H1 (cell line): ENCODE measurements around the gene TBCEL. TPM values are rescaled to one million over a fixed set of nuclear protein-coding genes. Genes with fewer than 3 reads are reported as not detected.

Source experiments
- CTCF ChIA-PET: fragments of 300-600 bp; sonication (Branson Sonifier 250); formaldehyde crosslinking; loops from one replicate; lab custom pipeline; 2021; ENCODE audit not compliant: partially characterized antibody; lab: Charles Lee
- POLR2A ChIA-PET: fragments of 300-600 bp; sonication (Branson Sonifier 250); formaldehyde crosslinking; loops from one replicate; lab custom pipeline; 2021; ENCODE audit warnings: inconsistent platforms; ENCODE audit not compliant: partially characterized antibody; lab: Charles Lee
- DNase-seq, 2 experiments: peaks; one replicate each; pipeline versions ENCODE4 v3.0.0 to v3.0.0-alpha.2; 2010 to 2022; ENCODE audit warnings: low spot score in 2 of 2, low read depth in 1 of 2, mixed read lengths in 1 of 2
- FAIRE-seq: peaks from 2 replicates; lab custom pipeline; 2011; peaks lifted over from hg19 to GRCh38; lab: Jason Lieb, UNC
- H2AFZ ChIP-seq: 2 replicates; pipeline ENCODE4 v1.8.1; 2012; ENCODE audit warnings: low read length, inconsistent platforms
- H2AK5ac ChIP-seq: 2 replicates; pipeline ENCODE4 v1.6.1; 2013; ENCODE audit warnings: low read depth, low read length
- H2BK120ac ChIP-seq: replicated peaks from 2 replicates; pipeline ENCODE3; 2013; ENCODE audit warnings: low read depth, low read length, inconsistent platforms
- H2BK12ac ChIP-seq: 2 replicates; pipeline ENCODE4 v1.6.1; 2013; ENCODE audit warnings: low read depth, low read length
- H2BK15ac ChIP-seq: 2 replicates; pipeline ENCODE4 v1.6.1; 2013; ENCODE audit warnings: low read length
- H2BK20ac ChIP-seq: 2 replicates; pipeline ENCODE4 v1.6.1; 2013; ENCODE audit warnings: low read length
- H2BK5ac ChIP-seq: 2 replicates; pipeline ENCODE4 v1.6.1; 2013; ENCODE audit warnings: low read depth, low read length
- H3K14ac ChIP-seq: 2 replicates; pipeline ENCODE4 v1.6.1; 2013; ENCODE audit warnings: inconsistent platforms; ENCODE audit not compliant: insufficient read length
- H3K18ac ChIP-seq: 2 replicates; pipeline ENCODE4 v1.6.1; 2013; ENCODE audit warnings: low read length; ENCODE audit errors: extremely low read depth
- H3K23ac ChIP-seq: 2 replicates; pipeline ENCODE4 v1.6.1; 2013; ENCODE audit warnings: inconsistent platforms; ENCODE audit not compliant: insufficient read length
- H3K23me2 ChIP-seq: 2 replicates; pipeline ENCODE4 v1.6.1; 2013; ENCODE audit warnings: low read depth, low read length
- H3K27ac ChIP-seq: 2 replicates; pipeline ENCODE4 v1.6.1; 2011; ENCODE audit warnings: low read depth, low read length, inconsistent platforms
- H3K27me3 ChIP-seq, 4 experiments: replicated peaks in 1 of 4; 1 replicate in 1 of 4; 2 replicates in 3 of 4; pipeline versions ENCODE4 v1.6.1 to v1.8.1; 2011 to 2013; ENCODE audit warnings: low read length in 3 of 4, mild to moderate bottlenecking in 3 of 4, inconsistent platforms in 2 of 4, mixed read lengths in 2 of 4, moderate library complexity in 1 of 4; ENCODE audit not compliant: control insufficient read depth in 3 of 4, insufficient read depth in 3 of 4; ENCODE audit errors: extremely low read depth in 1 of 4
- H3K36me3 ChIP-seq, 4 experiments: 2 replicates each; pipeline versions ENCODE4 v1.6.1 to v1.8.1; 2011 to 2013; ENCODE audit warnings: mild to moderate bottlenecking in 4 of 4, low read length in 3 of 4, moderate library complexity in 2 of 4, control low read depth in 1 of 4, inconsistent platforms in 1 of 4; ENCODE audit not compliant: insufficient read depth in 4 of 4, control insufficient read depth in 2 of 4
- H3K4ac ChIP-seq: replicated peaks from 2 replicates; pipeline ENCODE3; 2013; ENCODE audit warnings: low read length, low read depth, mixed read lengths, inconsistent platforms; ENCODE audit not compliant: insufficient read length
- H3K4me1 ChIP-seq, 4 experiments: replicated peaks in 1 of 4; 1 replicate in 1 of 4; 2 replicates in 3 of 4; pipeline versions ENCODE4 v1.6.1 to v1.8.1; 2011 to 2013; ENCODE audit warnings: low read length in 3 of 4, inconsistent platforms in 2 of 4, mixed read lengths in 1 of 4; ENCODE audit not compliant: insufficient read depth in 4 of 4, control insufficient read depth in 3 of 4
- H3K4me2 ChIP-seq, 2 experiments: 2 replicates each; pipeline versions ENCODE4 v1.6.1 to v1.8.1; 2011 to 2013; ENCODE audit warnings: low read depth in 2 of 2, low read length in 2 of 2, control low read depth in 1 of 2, inconsistent platforms in 1 of 2, mild to moderate bottlenecking in 1 of 2; ENCODE audit not compliant: insufficient read depth in 1 of 2
- H3K4me3 ChIP-seq, 4 experiments: fragments of 200-600, 300-600 bp in 1 of 4; sonication (generic), shearing (Covaris generic), sonication (Bioruptor Twin) in 1 of 4; 2 replicates each; pipeline versions ENCODE4 v1.5.1 to v1.8.1; 2011 to 2016; ENCODE audit warnings: low read length in 4 of 4, low read depth in 3 of 4, control low read depth in 2 of 4, inconsistent platforms in 2 of 4, mild to moderate bottlenecking in 2 of 4, mixed read lengths in 1 of 4, moderate library complexity in 1 of 4; ENCODE audit not compliant: insufficient read depth in 2 of 4; ENCODE audit errors: extremely low read depth in 1 of 4
- H3K56ac ChIP-seq: replicated peaks from 2 replicates; pipeline ENCODE3; 2013; ENCODE audit warnings: low read depth, mild to moderate bottlenecking, mixed read lengths, low read length, inconsistent platforms; ENCODE audit not compliant: insufficient read length
- H3K79me1 ChIP-seq: 2 replicates; pipeline ENCODE4 v1.6.1; 2013; ENCODE audit warnings: low read depth, low read length, control low read depth
- H3K79me2 ChIP-seq, 2 experiments: 2 replicates each; pipeline versions ENCODE4 v1.6.1 to v1.8.1; 2012 to 2013; ENCODE audit warnings: low read length in 2 of 2, mild to moderate bottlenecking in 2 of 2, inconsistent platforms in 1 of 2; ENCODE audit not compliant: insufficient read depth in 2 of 2, control insufficient read depth in 1 of 2
- H3K9ac ChIP-seq, 4 experiments: replicated peaks in 1 of 4; 1 replicate in 1 of 4; 2 replicates in 3 of 4; pipeline versions ENCODE4 v1.6.1 to v1.8.1; 2011 to 2013; ENCODE audit warnings: low read depth in 3 of 4, low read length in 3 of 4, control low read depth in 2 of 4, mild to moderate bottlenecking in 2 of 4, moderate library complexity in 2 of 4, inconsistent platforms in 1 of 4; ENCODE audit errors: extremely low read depth in 1 of 4
- H3K9me3 ChIP-seq, 2 experiments: 2 replicates each; pipeline versions ENCODE4 v1.6.1 to v1.8.1; 2012 to 2013; ENCODE audit warnings: mild to moderate bottlenecking in 2 of 2, moderate library complexity in 2 of 2, control low read depth in 1 of 2, inconsistent platforms in 1 of 2, low read depth in 1 of 2, low read length in 1 of 2, mixed read lengths in 1 of 2; ENCODE audit not compliant: insufficient read depth in 2 of 2
- H4K20me1 ChIP-seq, 2 experiments: replicated peaks in 1 of 2; 2 replicates each; pipeline versions ENCODE3 to v1.8.1; 2011 to 2013; ENCODE audit warnings: inconsistent platforms in 2 of 2, low read length in 2 of 2, mild to moderate bottlenecking in 1 of 2; ENCODE audit not compliant: insufficient read depth in 2 of 2, control insufficient read depth in 1 of 2
- H4K5ac ChIP-seq: 2 replicates; pipeline ENCODE4 v1.6.1; 2013; ENCODE audit warnings: low read length, low read depth, mixed read lengths, inconsistent platforms; ENCODE audit not compliant: insufficient read length
- H4K8ac ChIP-seq: 2 replicates; pipeline ENCODE4 v1.8.0; 2013; ENCODE audit warnings: mild to moderate bottlenecking, moderate library complexity, low read length, inconsistent platforms; ENCODE audit not compliant: insufficient read depth; ENCODE audit errors: extremely low read depth
- H4K91ac ChIP-seq: replicated peaks from 2 replicates; pipeline ENCODE3; 2013; ENCODE audit warnings: low read length, mixed read lengths, inconsistent platforms; ENCODE audit not compliant: insufficient read length
- CEBPB ChIP-seq: IDR thresholded peaks from 2 replicates; pipeline ENCODE4 v1.6.1; 2012; ENCODE audit warnings: low read depth, low read length
- CTCF ChIP-seq, 3 experiments: IDR thresholded peaks; 1 replicate in 2 of 3; 2 replicates in 1 of 3; pipeline versions ENCODE4 v1.5.1 to v1.6.1; 2011; ENCODE audit warnings: low read length in 3 of 3, mild to moderate bottlenecking in 3 of 3, inconsistent platforms in 2 of 3, low read depth in 1 of 3, moderate library complexity in 1 of 3; ENCODE audit not compliant: insufficient read depth in 1 of 3; ENCODE audit errors: control extremely low read depth in 1 of 3
- KDM5A ChIP-seq: fragments of 200-600 bp; IDR thresholded peaks from 2 replicates; pipeline ENCODE4 v1.7.1; 2012; ENCODE audit warnings: mild to moderate bottlenecking, low read length, inconsistent platforms, mixed read lengths
- MAFK ChIP-seq: IDR thresholded peaks from 2 replicates; pipeline ENCODE4 v1.6.1; 2012; ENCODE audit warnings: low read depth, mild to moderate bottlenecking, improper control_type of control experiment, low read length
- NANOG ChIP-seq: IDR thresholded peaks from 2 replicates; pipeline ENCODE4 v1.6.1; 2011; ENCODE audit warnings: low read length, low read depth, mild to moderate bottlenecking, inconsistent platforms; ENCODE audit not compliant: insufficient read depth, poor library complexity, severe bottlenecking
- RFX5 ChIP-seq: IDR thresholded peaks from 2 replicates; pipeline ENCODE4 v1.6.1; 2011; ENCODE audit warnings: low read depth, low read length, improper control_type of control experiment, borderline replicate concordance
- SIN3A ChIP-seq, 2 experiments: IDR thresholded peaks in 1 of 2; conservative IDR thresholded peaks in 1 of 2; 2 replicates each; pipeline ENCODE4 v1.6.1; 2011 to 2012; ENCODE audit warnings: low read length in 2 of 2, improper control_type of control experiment in 1 of 2, low read depth in 1 of 2, mild to moderate bottlenecking in 1 of 2
- TBP ChIP-seq: IDR thresholded peaks from 2 replicates; pipeline ENCODE4 v1.6.1; 2011; ENCODE audit warnings: low read depth, low read length, improper control_type of control experiment
- WGBS, 2 experiments: shearing (Covaris generic) in 1 of 2; methylation state at CpG; one replicate each; pipeline versions ENCODE4 v1.1.6 to v1.1.7; 2013 to 2015; ENCODE audit warnings: low lambda C conversion rate in 2 of 2, mixed read lengths in 2 of 2, inconsistent platforms in 1 of 2, low coverage in 1 of 2, missing lambda C conversion rate in 1 of 2; ENCODE audit not compliant: insufficient replicate concordance in 2 of 2, insufficient coverage in 1 of 2, insufficient read length in 1 of 2; ENCODE audit errors: extremely low coverage in 1 of 2, missing lambda C conversion rate in 1 of 2; 5-methylcytosine and 5-hydroxymethylcytosine counted together
- polyA plus RNA-seq, 7 experiments: library from polyadenylated mRNA; depleted of rRNA in 3 of 7; stranded (reverse) in 5 of 7; unstranded in 2 of 7; fragments of >200 nt in 5 of 7; fragments of 200-250 nt in 2 of 7; gene quantifications; 1 replicate in 5 of 7; 2 replicates in 1 of 7; 4 replicates in 1 of 7; pipeline versions ENCODE4 v1.2.1 to v1.2.3, GENCODE V29; 2011 to 2013; ENCODE audit warnings: missing spikeins in 2 of 7, mixed read lengths in 2 of 7
- total RNA-seq: library from RNA; stranded (reverse); fragmentation: NEBNext Ultra II Directional; extraction: Animal tissue kit (Norgen Biotek cat#: 25700); gene quantifications from 2 replicates; pipeline ENCODE4 v1.2.1, GENCODE V29; 2021

TBCEL gene
- total and polyA plus RNA-seq, 2 of the 8 experiments (the other 6 are each of a cell fraction or from before 2014, with no cell fraction given): 3.9 to 16.0 TPM

GRCh38 chr11:120985718-120986569, 38.0 kb upstream of the TBCEL start:
- CTCF ChIA-PET: interaction anchor here (1.0 to 2.9 kb wide), 2 partner anchors 11 to 19 kb away, joined by 3 to 11 read pairs; no protein-coding TSS in a partner anchor
- H3K23me2 ChIP-seq: peaks cover 4% of the 10 kb centered on the region; the same call in 1 of the 2 replicates
- H3K4ac ChIP-seq: no peak overlapping the region
- TF ChIP-seq RFX5: no peak
- no peak for TF ChIP-seq SIN3A (conservative IDR thresholded peaks at IDR 0.05 in 1 of 2, IDR thresholded peaks at IDR 0.05 in 1 of 2; ENCODE audit: low read depth in 1 of 2, low read length in 2 of 2)
- TF ChIP-seq MAFK: no peak
- no peak for TF ChIP-seq KDM5A
- no peak for TF ChIP-seq NANOG
- no peak for TF ChIP-seq CEBPB
- TF ChIP-seq TBP: no peak
- TF ChIP-seq CTCF (IDR thresholded peaks at IDR 0.05; ENCODE audit: control extremely low read depth in 1 of 3, insufficient read depth in 1 of 3, low read depth in 1 of 3, low read length in 3 of 3): peak; percentile 37 to 63 (median 57)

More at GRCh38 chr11:120985718-120986569, 38.0 kb upstream of the TBCEL start:
- Histone ChIP-seq H3K14ac (no peak overlapping the region), H2BK20ac (no peak overlapping the region), H3K79me1 (no peaks in the 10 kb centered on the region), H2BK12ac (no peak overlapping the region), H3K4me1 (peaks cover 2 to 15% (median 11%) of the 10 kb centered on the region in 4 experiments; a peak in 5 of 7 replicates), H3K18ac (no peak overlapping the region), H3K36me3 (no peaks in the 10 kb centered on the region), H3K27ac (no peak overlapping the region), H2BK15ac (0 out of 2 replicates have a peak overlapping the region, but pooled peaks have one; percentile 75), H3K4me2 (peak overlapping the region; percentile 89 to 91), H4K20me1 (no peaks in the 10 kb centered on the region), H2BK5ac (no peak overlapping the region), H3K23ac (no peak overlapping the region), H4K91ac (no peak overlapping the region), H2AFZ (no peak overlapping the region), H4K8ac (peak overlapping the region; percentile 45; the same call in 1 of the 2 replicates), H4K5ac (no peak overlapping the region), H3K4me3 (peak overlapping the region; percentile 25 to 55 (median 44)), H3K9ac (peak overlapping the region in 1 of 4 experiments; percentile 37; a peak in 1 of 7 replicates), H3K79me2 (no peaks in the 10 kb centered on the region), H3K27me3 (peaks cover 0 to 13% (median 6%) of the 10 kb centered on the region in 4 experiments; a peak in 3 of 7 replicates), H2AK5ac (no peak overlapping the region), H3K56ac (no peak overlapping the region), H3K9me3 (no peaks in the 10 kb centered on the region), H2BK120ac (no peak overlapping the region)
- peak in 1 of 2 experiments; percentile 69 for DNase-seq
- FAIRE-seq: no peak
- POLR2A ChIA-PET: no interaction called here
- WGBS, 2 experiments: 10% methylated on average over 30 of the region's 72 CpGs; no CpG with 5 or more reads in 1 of the 2 experiments
